Right renal pelvis (tissue), 4 donors: ENCODE results near the gene IFITM1. TPM values are rescaled to one million over a fixed set of nuclear protein-coding genes. Genes with fewer than 3 reads are reported as not detected.
"Not testable (repeated sequence)": the region's sequence is repeated elsewhere in the genome, so short reads cannot be mapped to it uniquely, and the experiment has no call there.

Source experiments
- DNase-seq, 4 donors: peaks; one replicate each; pipeline ENCODE4 v3.0.0-alpha.2; 2013; ENCODE audit warnings: low read depth in 4 of 4, low spot score in 3 of 4, missing footprints in 1 of 4
- polyA plus RNA-seq, 4 donors: library from polyadenylated mRNA; unstranded; fragments of 120-200 nt; gene quantifications; one replicate each; pipeline ENCODE4 v1.2.1, GENCODE V29; 2013; ENCODE audit not compliant: insufficient read length in 4 of 4

The IFITM1 gene
- polyA plus RNA-seq, 4 donors, result 34.1 to 44.9 (median 39.9) TPM

DNA sequence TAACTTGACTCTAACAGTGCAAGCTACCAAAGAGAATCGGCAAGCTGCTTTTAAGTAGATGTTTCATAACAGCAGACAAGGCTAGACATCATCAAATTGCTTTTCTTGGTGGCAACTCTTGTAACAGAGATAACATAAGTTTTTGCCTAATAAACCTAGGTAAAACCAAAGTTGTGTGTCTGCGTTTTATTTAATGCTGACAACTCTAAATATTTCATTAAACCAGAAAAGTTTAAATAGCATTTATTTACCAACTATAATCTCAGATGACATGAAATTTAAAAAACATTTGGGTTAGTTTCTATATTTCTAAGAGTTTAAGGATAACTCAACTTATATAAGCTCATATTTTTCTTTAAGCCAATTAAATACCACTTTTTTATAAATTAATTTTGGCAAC lies 26.1 kb downstream of the IFITM1 start:
- DNase-seq, result no peak

DNA sequence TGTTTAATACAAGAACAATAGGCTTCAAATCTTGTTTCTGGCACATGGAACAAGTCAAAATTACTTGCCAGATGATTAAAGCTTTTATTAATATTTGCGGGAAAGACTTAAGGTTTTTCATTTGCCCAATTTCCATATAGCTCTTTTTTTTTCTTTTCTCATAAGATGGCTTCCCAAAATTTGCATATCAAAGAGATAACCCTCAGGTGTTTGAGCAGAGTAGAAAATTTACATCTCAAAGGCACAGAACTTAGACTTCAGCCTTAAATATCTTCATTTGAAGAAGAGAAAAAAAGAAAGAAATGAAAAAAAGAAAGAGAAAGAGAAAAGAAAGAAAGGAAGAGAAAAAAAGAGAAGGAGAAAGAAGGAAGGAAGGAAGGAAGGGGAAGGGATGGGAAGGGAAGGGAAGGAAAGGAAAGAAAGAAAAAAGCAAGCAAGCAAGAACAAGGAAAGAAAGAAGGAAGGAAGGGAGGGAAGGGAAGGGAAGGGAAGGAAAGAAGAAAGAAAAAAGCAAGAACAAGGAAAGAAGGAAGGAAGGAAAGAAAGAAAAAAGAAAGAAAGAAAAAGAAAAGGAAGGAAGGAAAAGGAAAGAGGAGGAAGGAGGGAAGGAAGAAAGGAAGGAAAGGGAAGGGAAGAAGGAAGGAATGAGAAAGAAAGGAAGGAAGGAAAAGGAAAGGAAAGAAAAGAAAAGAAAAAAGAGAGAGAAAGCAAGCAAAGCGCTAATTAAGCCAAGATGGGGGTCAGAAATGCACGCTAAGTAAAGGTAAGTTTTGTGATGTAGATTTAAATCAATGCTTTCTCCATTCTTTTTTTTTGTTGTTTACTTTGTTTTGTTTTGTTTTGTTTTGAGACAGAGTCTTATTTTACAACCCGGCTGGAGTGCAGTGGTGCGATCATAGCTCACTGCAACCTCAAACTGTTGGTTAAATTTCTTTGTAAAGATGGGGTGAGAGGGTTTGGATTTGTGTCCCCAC lies 27.0 kb downstream of the IFITM1 start:
- DNase-seq, result no peak

GRCh38 chr11:342328-342727 lies 28.5 kb downstream of the IFITM1 start:
- DNase-seq, result no peak

DNA sequence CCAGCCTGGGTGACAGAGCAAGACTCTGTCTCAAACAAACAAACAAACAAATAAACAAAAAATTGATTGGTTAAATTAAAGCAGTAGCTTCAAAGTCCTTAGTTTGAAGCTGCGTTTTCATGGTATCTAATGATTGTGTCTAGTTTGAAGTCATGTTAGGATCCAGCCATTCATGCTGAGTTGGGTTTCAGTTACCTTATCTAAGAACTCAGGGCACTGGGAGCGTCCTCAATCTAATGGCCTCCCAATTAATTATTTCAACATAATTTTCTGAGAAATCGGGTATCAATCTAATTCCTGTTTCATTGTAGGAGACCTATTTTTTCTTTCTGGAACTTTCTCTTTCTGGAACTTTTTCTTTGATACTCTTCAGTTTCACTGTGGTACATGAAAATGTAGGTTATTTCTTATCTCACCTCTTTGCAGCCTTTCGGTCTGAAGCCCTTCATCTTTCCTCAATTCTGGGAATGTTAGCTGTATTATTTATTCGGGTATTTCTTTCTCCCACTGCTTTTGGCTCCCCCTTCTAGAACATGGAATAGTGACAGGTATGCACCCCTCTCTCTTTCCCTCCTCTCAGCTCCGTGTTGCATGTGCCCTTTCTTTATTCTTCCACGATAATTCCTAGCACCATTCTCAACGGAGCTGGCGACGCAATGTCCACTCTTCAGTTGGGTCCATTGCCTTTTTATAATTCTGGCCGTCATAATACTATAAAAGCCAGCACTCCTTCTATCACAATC lies 31.2 kb downstream of the IFITM1 start:
- no peak for DNase-seq

GRCh38 chr11:346529-346928 lies 32.7 kb downstream of the IFITM1 start:
- DNase-seq, result no peak

GRCh38 chr11:349270-349954 lies 35.6 kb downstream of the IFITM1 start:
- not testable (repeated sequence) for DNase-seq

- DNase-seq, result not testable (repeated sequence)
Observed at GRCh38 chr11:350033-350722, 36.3 kb downstream of the IFITM1 start.

- DNase-seq, result no peak
Observed at GRCh38 chr11:350723-351255, 36.9 kb downstream of the IFITM1 start.

DNA sequence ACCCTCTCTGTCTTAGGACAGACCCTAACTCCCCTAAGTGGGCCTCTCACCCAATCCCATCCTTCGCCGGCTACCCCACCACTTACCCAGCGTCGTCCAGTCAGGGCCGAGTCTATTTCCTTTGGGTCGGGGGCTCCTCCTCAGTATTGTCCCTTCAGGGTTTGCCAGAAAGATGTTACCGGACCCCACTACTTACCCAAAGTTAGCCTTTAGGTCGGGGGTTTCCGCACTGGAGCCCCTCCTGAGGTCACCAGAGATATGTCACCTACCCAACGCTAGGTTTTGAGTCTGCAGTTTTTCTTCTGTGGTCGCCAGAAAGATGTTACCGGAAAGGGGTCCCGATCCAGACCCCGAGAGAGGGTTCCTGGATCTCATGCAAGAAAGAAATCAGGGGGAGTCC lies 37.6 kb downstream of the IFITM1 start:
- DNase-seq, result no peak

DNA sequence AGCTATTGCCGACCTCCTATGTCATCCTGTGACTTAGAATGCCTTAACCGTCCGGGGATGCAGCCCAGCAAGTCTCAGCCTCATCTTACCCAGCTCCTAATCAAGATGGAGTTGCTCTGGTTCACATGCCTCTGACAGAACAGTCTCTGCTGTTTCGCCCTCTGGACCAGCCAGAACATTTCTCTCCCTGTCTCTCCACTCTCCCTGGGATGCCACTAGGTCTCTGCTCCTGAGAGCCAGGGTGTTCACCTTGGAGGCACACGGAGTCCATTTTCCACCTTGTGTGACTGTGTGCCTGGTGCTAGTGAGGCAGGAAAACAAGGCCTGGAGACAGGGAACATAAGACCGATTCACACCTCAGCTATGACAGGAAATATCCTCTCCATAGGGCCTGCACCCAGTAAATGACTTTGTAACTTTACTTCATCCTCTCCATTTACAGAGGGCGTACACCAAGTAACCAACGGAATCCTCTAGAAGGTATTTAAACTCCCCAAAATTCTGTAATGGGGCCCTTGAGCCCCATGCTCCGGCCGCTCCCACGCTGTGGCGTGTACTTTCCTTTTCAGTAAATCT lies 38.7 kb downstream of the IFITM1 start:
- no peak for DNase-seq

- DNase-seq, result peak in 1 of 4 donors; percentile 58
Observed at GRCh38 chr11:353179-353873, 39.5 kb downstream of the IFITM1 start.

DNA sequence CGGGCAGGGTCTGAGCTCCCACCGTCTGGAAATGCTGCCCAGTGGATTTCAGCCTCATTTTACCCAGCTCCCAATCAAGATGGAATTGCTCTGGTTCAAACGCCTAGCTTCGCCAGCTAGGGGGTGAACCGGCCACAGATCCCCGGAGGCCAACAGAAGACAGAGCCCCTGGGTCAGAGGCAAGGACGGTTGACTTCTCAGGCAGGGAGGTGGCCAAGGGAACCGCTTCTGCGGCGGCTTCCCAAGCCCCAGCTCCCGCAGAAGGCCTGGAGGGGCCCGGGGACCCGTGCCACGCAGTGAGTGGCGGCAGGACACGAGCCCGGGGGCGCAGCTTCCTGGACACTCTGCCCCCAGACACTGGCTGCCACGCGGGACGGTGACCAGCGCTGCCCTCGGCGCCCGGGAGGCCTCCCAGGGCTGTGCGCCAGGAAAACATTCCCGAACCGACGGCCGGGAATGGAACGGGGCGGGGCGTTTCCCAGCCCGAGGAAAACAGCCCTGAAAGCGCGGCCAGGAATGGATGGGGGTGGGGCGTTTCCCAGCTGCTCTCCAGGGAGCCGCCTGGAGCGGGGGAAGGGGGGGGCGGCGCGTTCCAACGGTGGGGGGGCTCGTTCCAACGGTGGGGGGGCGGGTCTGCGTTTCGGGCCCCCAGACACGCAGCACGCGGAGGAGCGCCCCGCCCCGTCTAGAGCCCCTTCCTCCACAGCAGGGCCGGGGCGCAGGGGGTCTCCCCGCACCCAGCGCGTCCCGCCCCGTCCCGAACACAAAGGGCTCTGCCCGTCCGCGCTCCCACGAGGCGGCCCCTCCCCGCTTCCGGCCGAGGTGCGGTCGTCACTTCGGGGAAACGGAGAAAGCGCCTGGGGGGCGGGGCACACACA lies 42.0 kb downstream of the IFITM1 start:
- DNase-seq, result peak; percentile 83 to 90 (median 88)

DNA sequence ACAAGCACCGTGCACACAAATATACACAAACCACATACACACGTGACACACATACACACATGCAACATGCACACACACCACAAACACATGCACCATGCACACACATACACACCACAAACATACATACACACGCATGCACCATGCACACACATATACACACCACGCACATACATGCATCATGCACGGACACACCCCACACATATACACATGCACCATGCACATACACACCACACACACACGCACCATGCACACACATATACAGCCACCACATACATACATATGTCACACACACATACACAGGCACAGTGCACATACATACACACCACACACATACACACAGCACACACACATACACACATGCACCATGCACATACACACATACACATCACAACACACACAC lies 42.8 kb downstream of the IFITM1 start:
- DNase-seq, result no peak

GRCh38 chr11:357582-357981 lies 43.7 kb downstream of the IFITM1 start:
- no peak for DNase-seq

- DNase-seq, result no peak
Observed at GRCh38 chr11:358129-358800, 44.4 kb downstream of the IFITM1 start.

- DNase-seq, result no peak
Observed at GRCh38 chr11:359181-359714, 45.4 kb downstream of the IFITM1 start.
